Panc1 (cell line): ENCODE results near the gene KLHL42.

Source experiments
- CTCF ChIP-seq: fragments of 450-650 bp; IDR thresholded peaks from 2 replicates; pipeline ENCODE4 v1.5.1; 2017; ENCODE audit warnings: mild to moderate bottlenecking
- POLR2AphosphoS5 ChIP-seq: IDR thresholded peaks from 2 replicates; pipeline ENCODE4 v1.6.1; 2012; ENCODE audit warnings: mild to moderate bottlenecking, low read depth, low read length, moderate library complexity
- REST ChIP-seq, 2 experiments: IDR thresholded peaks; 2 replicates each; pipeline ENCODE4 v1.6.1; 2011 to 2012; ENCODE audit warnings: low read depth in 2 of 2, control low read depth in 1 of 2, low read length in 1 of 2, mild to moderate bottlenecking in 1 of 2, moderate library complexity in 1 of 2; ENCODE audit not compliant: insufficient read depth in 1 of 2
- SIN3A ChIP-seq: IDR thresholded peaks from 2 replicates; pipeline ENCODE4 v1.6.1; 2012; ENCODE audit warnings: low read depth, mild to moderate bottlenecking, low read length, moderate library complexity, borderline replicate concordance; ENCODE audit not compliant: insufficient read depth
- TCF7L2 ChIP-seq: IDR thresholded peaks from 2 replicates; pipeline ENCODE4 v1.6.1; 2011; ENCODE audit warnings: mild to moderate bottlenecking, low read depth, low read length, inconsistent platforms

GRCh38 chr12:27797301-27798025, 17.4 kb downstream of the KLHL42 start:
- no peak for TF ChIP-seq POLR2AphosphoS5
- TF ChIP-seq CTCF = no peak
- TF ChIP-seq REST (IDR thresholded peaks at IDR 0.05; ENCODE audit: insufficient read depth in 1 of 2, low read depth in 2 of 2, low read length in 1 of 2) = no peak
- TF ChIP-seq TCF7L2 = no peak
- no peak for TF ChIP-seq SIN3A
